ENCODE results near the gene CIAO2B. TPM values are rescaled to one million over a fixed set of nuclear protein-coding genes. Genes with fewer than 3 reads are reported as not detected.

The CIAO2B gene
- total RNA-seq, 4 donors from 2014 or later: 189 to 338 (median 264) TPM

DNA sequence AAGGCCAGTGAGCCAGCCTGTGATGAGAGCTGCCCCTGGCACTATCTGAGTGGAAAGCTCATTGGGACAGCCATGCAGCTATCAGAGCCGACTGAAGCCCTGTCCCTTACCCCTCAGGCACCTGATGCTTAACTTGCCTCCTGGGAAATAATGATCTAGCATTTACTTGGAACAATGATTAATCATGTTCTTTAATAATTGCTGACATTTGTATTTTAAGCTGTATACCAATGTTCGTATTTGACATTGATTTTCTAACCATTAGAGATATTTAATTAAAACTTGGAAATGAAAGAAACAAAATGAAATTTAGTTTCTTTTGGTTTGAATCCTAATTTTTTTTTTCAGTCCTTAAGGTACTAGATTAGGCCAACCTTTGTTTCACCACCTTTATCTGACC, 43.4 kb downstream of the CIAO2B start:
- peaks cover 0 to 4% of the 10 kb centered on the region in 2 donors for H3K4me1 ChIP-seq
- no peaks in the 10 kb centered on the region for H3K27me3 ChIP-seq
- H3K4me3 ChIP-seq: no peak overlapping the region
- intact Hi-C loops (cut with DNase I; ENCODE audit: low total_unique reads) (no loop called here), in situ Hi-C loops (cut with MboI; ENCODE audit: low sequenced_read_pairs in 4 of 4) (no loop called here)
- DNase-seq: no peak
- TF ChIP-seq, protein P1, sequence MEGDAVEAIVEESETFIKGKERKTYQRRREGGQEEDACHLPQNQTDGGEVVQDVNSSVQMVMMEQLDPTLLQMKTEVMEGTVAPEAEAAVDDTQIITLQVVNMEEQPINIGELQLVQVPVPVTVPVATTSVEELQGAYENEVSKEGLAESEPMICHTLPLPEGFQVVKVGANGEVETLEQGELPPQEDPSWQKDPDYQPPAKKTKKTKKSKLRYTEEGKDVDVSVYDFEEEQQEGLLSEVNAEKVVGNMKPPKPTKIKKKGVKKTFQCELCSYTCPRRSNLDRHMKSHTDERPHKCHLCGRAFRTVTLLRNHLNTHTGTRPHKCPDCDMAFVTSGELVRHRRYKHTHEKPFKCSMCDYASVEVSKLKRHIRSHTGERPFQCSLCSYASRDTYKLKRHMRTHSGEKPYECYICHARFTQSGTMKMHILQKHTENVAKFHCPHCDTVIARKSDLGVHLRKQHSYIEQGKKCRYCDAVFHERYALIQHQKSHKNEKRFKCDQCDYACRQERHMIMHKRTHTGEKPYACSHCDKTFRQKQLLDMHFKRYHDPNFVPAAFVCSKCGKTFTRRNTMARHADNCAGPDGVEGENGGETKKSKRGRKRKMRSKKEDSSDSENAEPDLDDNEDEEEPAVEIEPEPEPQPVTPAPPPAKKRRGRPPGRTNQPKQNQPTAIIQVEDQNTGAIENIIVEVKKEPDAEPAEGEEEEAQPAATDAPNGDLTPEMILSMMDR (IDR thresholded peaks at IDR 0.05 in 4 of 5, conservative IDR thresholded peaks at IDR 0.05 in 1 of 5): no peak
- TF ChIP-seq POLR2A (IDR thresholded peaks at IDR 0.05): no peak
- H3K27ac ChIP-seq: peak overlapping the region in 1 of 4 donors; percentile 8
- no peaks in the 10 kb centered on the region for H3K36me3 ChIP-seq
- H3K9me3 ChIP-seq: no peaks in the 10 kb centered on the region
- no peak for ATAC-seq

DNA sequence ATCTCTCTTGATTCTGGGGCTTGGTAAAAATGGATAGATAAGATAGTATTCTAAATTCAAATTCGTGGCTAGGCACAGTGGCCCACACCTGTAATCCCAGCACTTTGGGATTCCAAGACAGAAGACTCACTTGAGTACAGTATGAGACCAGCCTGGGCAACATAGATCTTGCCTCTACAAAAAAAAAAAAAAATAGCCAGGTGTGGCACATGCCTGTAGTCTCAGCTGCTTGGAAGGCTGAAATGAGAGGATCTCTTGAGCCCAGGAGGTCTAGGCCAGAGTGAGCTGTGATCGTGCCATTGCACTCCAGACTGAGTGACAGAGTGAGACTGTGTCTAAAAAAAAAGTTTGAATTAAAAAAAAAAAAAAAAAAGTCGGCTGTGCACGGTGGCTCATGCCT, 44.6 kb downstream of the CIAO2B start:
- H3K9me3 ChIP-seq: no peaks in the 10 kb centered on the region
- ATAC-seq (no peak), DNase-seq (no peak)
- no peak overlapping the region for H3K27ac ChIP-seq
- peaks cover 0 to 11% of the 10 kb centered on the region in 2 donors for H3K36me3 ChIP-seq
- in situ Hi-C loops (cut with MboI; ENCODE audit: low sequenced_read_pairs in 4 of 4) (no loop called here), intact Hi-C loops (cut with DNase I; ENCODE audit: low total_unique reads) (no loop called here)
- H3K27me3 ChIP-seq: no peaks in the 10 kb centered on the region
- TF ChIP-seq POLR2A (IDR thresholded peaks at IDR 0.05): no peak
- no peaks in the 10 kb centered on the region for H3K4me1 ChIP-seq
- no peak overlapping the region for H3K4me3 ChIP-seq

DNA sequence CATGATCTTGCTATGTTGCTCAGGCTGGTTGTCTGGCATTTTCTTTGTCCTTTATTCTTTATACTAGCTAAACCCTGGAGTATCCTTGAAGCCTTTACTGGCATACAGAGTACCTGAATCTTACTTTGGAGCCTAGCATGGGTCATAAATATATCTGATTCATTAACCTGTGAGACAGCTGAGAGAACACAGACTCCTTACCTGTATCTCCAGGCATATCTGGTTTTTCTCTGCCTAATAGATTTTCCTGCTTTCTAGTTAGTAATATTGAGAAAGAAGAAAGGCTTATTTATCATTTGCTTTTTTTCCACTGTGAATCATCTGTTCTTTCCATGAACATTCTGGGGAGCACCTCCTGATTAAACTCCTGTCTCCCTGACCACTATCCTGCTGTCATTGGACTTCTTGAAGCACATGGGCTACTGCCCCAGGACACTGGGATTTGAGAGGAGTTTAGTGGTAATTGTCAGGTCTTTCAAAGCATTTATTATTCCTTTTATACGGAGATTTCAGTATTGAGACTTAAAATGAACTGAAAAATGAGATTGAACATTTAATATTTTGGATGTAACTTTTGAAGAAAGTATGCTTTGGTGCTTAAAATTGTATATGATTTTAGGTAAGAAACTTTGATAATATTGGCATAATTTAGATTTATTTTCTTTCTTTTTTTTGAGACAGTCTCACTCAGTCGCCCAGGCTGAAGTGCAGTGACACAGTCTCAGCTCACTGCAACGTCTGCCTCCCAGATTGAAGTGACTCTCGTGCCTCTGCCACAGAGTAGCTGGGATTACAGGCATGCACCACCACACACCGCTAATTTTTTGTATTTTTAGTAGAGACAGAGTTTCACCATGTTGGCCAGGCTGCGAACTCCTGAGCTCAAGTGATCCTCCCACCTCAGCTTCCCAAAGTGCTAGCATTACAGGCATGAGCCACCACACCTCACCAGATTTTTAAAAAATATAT, 45.3 kb downstream of the CIAO2B start:
- H3K9me3 ChIP-seq: no peaks in the 10 kb centered on the region
- ATAC-seq: no peak
- H3K36me3 ChIP-seq: peaks cover 0 to 15% of the 10 kb centered on the region in 2 donors
- intact Hi-C loops (cut with DNase I; ENCODE audit: low total_unique reads): no loop called here
- H3K4me3 ChIP-seq: no peak overlapping the region
- TF ChIP-seq, protein P1 (IDR thresholded peaks at IDR 0.05 in 4 of 5, conservative IDR thresholded peaks at IDR 0.05 in 1 of 5): no peak
- no peak for TF ChIP-seq POLR2A (IDR thresholded peaks at IDR 0.05)
- no peaks in the 10 kb centered on the region for H3K4me1 ChIP-seq
- DNase-seq: no peak
- no peak overlapping the region for H3K27ac ChIP-seq
- no peaks in the 10 kb centered on the region for H3K27me3 ChIP-seq
- in situ Hi-C loops (cut with MboI; ENCODE audit: low sequenced_read_pairs in 4 of 4): no loop called here

DNA sequence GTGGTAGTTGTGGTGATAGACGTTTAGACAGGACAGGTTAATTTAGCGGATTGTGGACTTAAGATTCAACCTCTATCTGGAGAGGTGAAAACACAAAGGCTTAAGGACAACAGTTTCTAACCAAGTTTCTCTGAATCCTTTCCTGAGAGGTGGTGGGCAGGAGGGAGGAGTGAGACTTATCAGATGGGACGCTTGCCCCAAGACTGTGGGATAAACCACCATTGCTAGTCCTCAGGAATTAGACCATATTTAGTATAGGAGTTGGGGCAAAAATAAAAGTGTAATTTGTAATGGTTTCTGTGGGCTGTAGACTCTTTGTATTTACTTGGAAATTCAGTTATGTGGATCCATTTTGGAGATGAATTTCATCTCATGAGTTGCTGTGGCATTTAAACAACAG, 47.3 kb downstream of the CIAO2B start:
- Histone ChIP-seq H3K4me3 (no peak overlapping the region), H3K27me3 (no peaks in the 10 kb centered on the region), H3K4me1 (no peaks in the 10 kb centered on the region), H3K36me3 (peaks cover 0 to 15% of the 10 kb centered on the region in 2 donors), H3K9me3 (no peaks in the 10 kb centered on the region), H3K27ac (no peak overlapping the region)
- DNase-seq: no peak
- in situ Hi-C loops (cut with MboI; ENCODE audit: low sequenced_read_pairs in 4 of 4) (no loop called here), intact Hi-C loops (cut with DNase I; ENCODE audit: low total_unique reads) (no loop called here)
- ATAC-seq: no peak
- no peak for TF ChIP-seq POLR2A (IDR thresholded peaks at IDR 0.05)
- TF ChIP-seq, protein P1 (IDR thresholded peaks at IDR 0.05 in 4 of 5, conservative IDR thresholded peaks at IDR 0.05 in 1 of 5): no peak

DNA sequence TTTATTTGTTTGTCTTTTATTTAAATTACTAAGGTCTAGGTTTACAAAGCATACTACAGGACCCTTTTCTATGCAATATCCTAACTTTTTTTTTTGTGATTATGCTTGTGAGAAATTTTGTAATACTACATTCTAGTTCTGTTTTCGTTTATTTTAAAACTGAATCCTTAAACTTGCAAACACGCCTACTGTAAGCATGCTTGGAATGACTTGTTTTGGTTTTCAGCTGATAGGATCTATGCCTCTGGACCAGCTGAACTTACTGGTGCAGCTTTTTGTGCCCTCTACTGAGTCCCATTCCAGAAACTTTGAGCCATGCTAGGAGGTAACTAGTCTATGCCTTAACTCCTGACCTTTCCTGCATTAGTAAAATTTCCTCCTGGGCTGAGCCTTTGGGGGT, 47.9 kb downstream of the CIAO2B start:
- no peak for TF ChIP-seq POLR2A (IDR thresholded peaks at IDR 0.05)
- TF ChIP-seq, protein P1 (IDR thresholded peaks at IDR 0.05 in 4 of 5, conservative IDR thresholded peaks at IDR 0.05 in 1 of 5): no peak
- Histone ChIP-seq H3K4me1 (peaks cover 0 to 4% of the 10 kb centered on the region in 2 donors), H3K4me3 (no peak overlapping the region), H3K9me3 (no peaks in the 10 kb centered on the region), H3K27ac (no peak overlapping the region), H3K36me3 (peaks cover 0 to 15% of the 10 kb centered on the region in 2 donors), H3K27me3 (no peaks in the 10 kb centered on the region)
- intact Hi-C loops (cut with DNase I; ENCODE audit: low total_unique reads) (no loop called here), in situ Hi-C loops (cut with MboI; ENCODE audit: low sequenced_read_pairs in 4 of 4) (no loop called here)
- no peak for DNase-seq
- no peak for ATAC-seq

Measured in gastrocnemius medialis (tissue), 4 donors.